ENCODE data around the gene TLCD4.
"Not testable (repeated sequence)": the region's sequence is repeated elsewhere in the genome, so short reads cannot be mapped to it uniquely, and the experiment has no call there.

The TLCD4 gene
- 0 to 2.2 (median 0.07) reads per million in 17 experiments for total RNA-seq

- DNase-seq: peak; percentile 9 to 38 (median 17)
Measured at GRCh38 chr1:95117207-95118066, at the start of gene TLCD4. Gene TLCD4 (plus strand): TSS chr1:95117355. CDS start chr1:95143902, 26,547 bp downstream.

GRCh38 chr1:95067568-95067967 is 49.6 kb upstream of the TLCD4 start:
- peak; percentile 17 to 59 (median 44) for DNase-seq

- no peak for DNase-seq
Measured at GRCh38 chr1:95068956-95069709, 48.0 kb upstream of the TLCD4 start.

GRCh38 chr1:95069710-95070093 is 47.5 kb upstream of the TLCD4 start:
- DNase-seq: no peak

- DNase-seq: no peak
Measured at GRCh38 chr1:95071539-95071938, 45.6 kb upstream of the TLCD4 start.

GRCh38 chr1:95072117-95072516 is 45.0 kb upstream of the TLCD4 start:
- DNase-seq: no peak

GRCh38 chr1:95072532-95073419 is 44.4 kb upstream of the TLCD4 start, which contains the start of gene ALG14:
Gene ALG14 (minus strand): TSS chr1:95072951. CDS start chr1:95072898, 53 bp downstream.
- peak; percentile 93 to 97 (median 96) for DNase-seq

GRCh38 chr1:95073446-95073845 is 43.7 kb upstream of the TLCD4 start:
- DNase-seq: no peak

- DNase-seq: no peak
Measured at GRCh38 chr1:95076034-95076433, 41.1 kb upstream of the TLCD4 start.

GRCh38 chr1:95080446-95080845 is 36.7 kb upstream of the TLCD4 start:
- no peak for DNase-seq

GRCh38 chr1:95080879-95081278 is 36.3 kb upstream of the TLCD4 start:
- no peak for DNase-seq

GRCh38 chr1:95084317-95085176 is 32.6 kb upstream of the TLCD4 start:
- peak; percentile 24 to 48 (median 40) for DNase-seq

- no peak for DNase-seq
Measured at GRCh38 chr1:95085376-95085775, 31.8 kb upstream of the TLCD4 start.

- no peak for DNase-seq
Measured at GRCh38 chr1:95086949-95087533, 30.1 kb upstream of the TLCD4 start.

- DNase-seq: no peak
Measured at GRCh38 chr1:95088303-95088702, 28.9 kb upstream of the TLCD4 start.

GRCh38 chr1:95089650-95090287 is 27.4 kb upstream of the TLCD4 start:
- DNase-seq: no peak

GRCh38 chr1:95091290-95091689 is 25.9 kb upstream of the TLCD4 start:
- not testable (repeated sequence) for DNase-seq

GRCh38 chr1:95092891-95093290 is 24.3 kb upstream of the TLCD4 start:
- DNase-seq: not testable (repeated sequence)

GRCh38 chr1:95093296-95093695 is 23.9 kb upstream of the TLCD4 start:
- DNase-seq: no peak

- no peak for DNase-seq
Measured at GRCh38 chr1:95094923-95095322, 22.2 kb upstream of the TLCD4 start.

GRCh38 chr1:95095833-95096217 is 21.3 kb upstream of the TLCD4 start:
- DNase-seq: peak; percentile 26 to 72 (median 60)

Data from suppressor macrophage (primary cell).